ENCODE data around the gene TSPAN9. TPM values are rescaled to one million over a fixed set of nuclear protein-coding genes. Genes with fewer than 3 reads are reported as not detected.

TSPAN9 gene
- 10 to 100 TPM; 27.8 to 47.2 (median 34.3) TPM for total RNA-seq

- peak; percentile 87 for DNase-seq (ENCODE audit: low spot score in 2 of 2)
- no peaks in the 10 kb centered on the region for H3K27me3 ChIP-seq
These were observed at the start of gene TSPAN9 for GRCh38 chr12:3076730-3077571. Gene TSPAN9 (plus strand): TSS chr12:3077379. CDS start chr12:3201194, 123,815 bp downstream.

GRCh38 chr12:3028108-3028507, 49.1 kb upstream of the TSPAN9 start:
- no peak for TF ChIP-seq POLR2A (IDR thresholded peaks at IDR 0.05)
- TF ChIP-seq EP300 (IDR thresholded peaks at IDR 0.05): no peak
- TF ChIP-seq CTCF (IDR thresholded peaks at IDR 0.05): no peak
- TF ChIP-seq POLR2AphosphoS5 (IDR thresholded peaks at IDR 0.05): no peak
- no peaks in the 10 kb centered on the region for H3K4me1 ChIP-seq
- no peak overlapping the region for H3K4me3 ChIP-seq
- no peak for DNase-seq (ENCODE audit: low spot score in 2 of 2)
- no peak overlapping the region for H3K27ac ChIP-seq
- H3K36me3 ChIP-seq: no peaks in the 10 kb centered on the region
- H3K9me3 ChIP-seq: no peaks in the 10 kb centered on the region
- no peaks in the 10 kb centered on the region for H3K27me3 ChIP-seq
- WGBS: 73% methylated on average over 7 of the region's 7 CpGs

More at GRCh38 chr12:3076730-3077571, at the start of gene TSPAN9:
- H3K4me1 ChIP-seq: peaks cover 38% of the 10 kb centered on the region
- H3K27ac ChIP-seq: peak within 1 kb of the TSS; percentile 96
- H3K4me3 ChIP-seq: peak within 1 kb of the TSS; percentile 74
- TF ChIP-seq EP300 (IDR thresholded peaks at IDR 0.05): no peak
- no peak for TF ChIP-seq POLR2A (IDR thresholded peaks at IDR 0.05)
- TF ChIP-seq POLR2AphosphoS5 (IDR thresholded peaks at IDR 0.05): no peak
- TF ChIP-seq CTCF (IDR thresholded peaks at IDR 0.05): no peak
- no peaks in the 10 kb centered on the region for H3K36me3 ChIP-seq
- WGBS: under 1% methylated on average over 38 of the region's 95 CpGs
- no peaks in the 10 kb centered on the region for H3K9me3 ChIP-seq

GRCh38 chr12:3030821-3031429, 46.3 kb upstream of the TSPAN9 start:
- Histone ChIP-seq H3K36me3 (no peaks in the 10 kb centered on the region), H3K9me3 (no peaks in the 10 kb centered on the region), H3K27me3 (no peaks in the 10 kb centered on the region), H3K27ac (no peak overlapping the region), H3K4me3 (no peak overlapping the region), H3K4me1 (no peaks in the 10 kb centered on the region)
- 89% methylated on average over 13 of the region's 21 CpGs for WGBS
- no peak for DNase-seq (ENCODE audit: low spot score in 2 of 2)
- no peak for TF ChIP-seq POLR2A (IDR thresholded peaks at IDR 0.05)
- TF ChIP-seq CTCF (IDR thresholded peaks at IDR 0.05): no peak
- no peak for TF ChIP-seq EP300 (IDR thresholded peaks at IDR 0.05)
- no peak for TF ChIP-seq POLR2AphosphoS5 (IDR thresholded peaks at IDR 0.05)

GRCh38 chr12:3032161-3032560, 45.0 kb upstream of the TSPAN9 start:
- no peaks in the 10 kb centered on the region for H3K36me3 ChIP-seq
- TF ChIP-seq EP300 (IDR thresholded peaks at IDR 0.05): no peak
- TF ChIP-seq POLR2AphosphoS5 (IDR thresholded peaks at IDR 0.05): no peak
- no peak for TF ChIP-seq POLR2A (IDR thresholded peaks at IDR 0.05)
- no peak for TF ChIP-seq CTCF (IDR thresholded peaks at IDR 0.05)
- no peaks in the 10 kb centered on the region for H3K4me1 ChIP-seq
- H3K4me3 ChIP-seq: no peak overlapping the region
- WGBS: 81% methylated on average over 12 of the region's 12 CpGs
- H3K27me3 ChIP-seq: no peaks in the 10 kb centered on the region
- no peak overlapping the region for H3K27ac ChIP-seq
- no peaks in the 10 kb centered on the region for H3K9me3 ChIP-seq
- DNase-seq (ENCODE audit: low spot score in 2 of 2): no peak

Measured in suprapubic skin (tissue), 4 donors.